H1 (cell line): ENCODE results near the gene UTP25. TPM values are rescaled to one million over a fixed set of nuclear protein-coding genes. Genes with fewer than 3 reads are reported as not detected.

Source experiments
- CTBP2 ChIP-seq: IDR thresholded peaks from 2 replicates; pipeline ENCODE4 v1.7.0; 2011; ENCODE audit warnings: borderline replicate concordance, mild to moderate bottlenecking, moderate library complexity, mixed read lengths, low read length; ENCODE audit not compliant: insufficient read depth, insufficient read length
- EZH2 ChIP-seq: fragments of 200-600 bp; sonication (generic); IDR thresholded peaks from 2 replicates; pipeline ENCODE4 v1.7.1; 2012; ENCODE audit warnings: low read depth, mild to moderate bottlenecking, moderate library complexity, low read length, inconsistent platforms; ENCODE audit not compliant: severe bottlenecking
- GABPA ChIP-seq: IDR thresholded peaks from 2 replicates; pipeline ENCODE4 v1.6.1; 2011; ENCODE audit warnings: mild to moderate bottlenecking, low read length, moderate library complexity, borderline replicate concordance; ENCODE audit not compliant: insufficient read depth
- GTF2F1 ChIP-seq: IDR thresholded peaks from 2 replicates; pipeline ENCODE4 v1.6.1; 2012; ENCODE audit warnings: low read depth, low read length, improper control_type of control experiment, borderline replicate concordance
- HDAC2 ChIP-seq, 2 experiments: fragments of 300-600 bp in 1 of 2; sonication (generic) in 1 of 2; IDR thresholded peaks; 2 replicates each; pipeline ENCODE4 v1.6.1; 2011 to 2012; ENCODE audit warnings: low read depth in 2 of 2, low read length in 2 of 2, mild to moderate bottlenecking in 2 of 2, moderate library complexity in 2 of 2, borderline replicate concordance in 1 of 2, inconsistent platforms in 1 of 2
- POLR2A ChIP-seq, 2 experiments: IDR thresholded peaks; 1 replicate in 1 of 2; 2 replicates in 1 of 2; pipeline ENCODE4 v1.6.1; 2011; ENCODE audit warnings: low read depth in 2 of 2, low read length in 2 of 2, mild to moderate bottlenecking in 2 of 2; ENCODE audit errors: control extremely low read depth in 1 of 2
- polyA plus RNA-seq, 7 experiments: library from polyadenylated mRNA; depleted of rRNA in 3 of 7; stranded (reverse) in 5 of 7; unstranded in 2 of 7; fragments of >200 nt in 5 of 7; fragments of 200-250 nt in 2 of 7; gene quantifications; 1 replicate in 5 of 7; 2 replicates in 1 of 7; 4 replicates in 1 of 7; pipeline versions ENCODE4 v1.2.1 to v1.2.3, GENCODE V29; 2011 to 2013; ENCODE audit warnings: missing spikeins in 2 of 7, mixed read lengths in 2 of 7
- total RNA-seq: library from RNA; stranded (reverse); fragmentation: NEBNext Ultra II Directional; extraction: Animal tissue kit (Norgen Biotek cat#: 25700); gene quantifications from 2 replicates; pipeline ENCODE4 v1.2.1, GENCODE V29; 2021

UTP25 gene
- total and polyA plus RNA-seq, 2 of the 8 experiments (the other 6 are each of a cell fraction or from before 2014, with no cell fraction given), result 4.0 to 7.6 TPM

DNA sequence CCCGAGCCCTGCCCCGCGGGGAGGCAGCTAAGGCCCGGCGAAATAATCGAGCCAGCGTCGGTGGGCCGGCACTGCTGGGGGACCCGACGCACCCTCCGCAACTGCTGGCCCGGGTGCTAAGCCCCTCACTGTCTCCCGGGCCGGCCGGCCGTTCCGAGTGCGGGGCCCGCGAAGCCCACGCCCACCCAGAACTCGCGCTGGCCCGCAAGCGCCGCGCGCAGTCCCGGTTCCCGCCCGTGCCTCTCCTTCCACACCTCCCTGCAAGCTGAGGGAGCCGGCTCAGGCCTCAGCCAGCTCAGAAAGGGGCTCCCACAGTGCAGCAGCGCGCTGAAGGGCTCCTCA is 61.3 kb downstream of the UTP25 start (continued):
- TF ChIP-seq CTBP2, result no peak
- TF ChIP-seq POLR2A (IDR thresholded peaks at IDR 0.05; ENCODE audit: control extremely low read depth in 1 of 2, low read depth in 2 of 2, low read length in 2 of 2), result no peak
- no peak for TF ChIP-seq GABPA
- no peak for TF ChIP-seq GTF2F1
- no peak for TF ChIP-seq HDAC2 (IDR thresholded peaks at IDR 0.05; ENCODE audit: borderline replicate concordance in 1 of 2, low read depth in 2 of 2, low read length in 2 of 2)
- no peak for TF ChIP-seq EZH2
